Brain pericyte (primary cell): ENCODE results near the gene COL17A1.

Experiments
- DNase-seq: peaks from one replicate; pipeline ENCODE4 v3.0.0-alpha.2; 2012; ENCODE audit warnings: low read depth, low spot score

The COL17A1 gene

DNA sequence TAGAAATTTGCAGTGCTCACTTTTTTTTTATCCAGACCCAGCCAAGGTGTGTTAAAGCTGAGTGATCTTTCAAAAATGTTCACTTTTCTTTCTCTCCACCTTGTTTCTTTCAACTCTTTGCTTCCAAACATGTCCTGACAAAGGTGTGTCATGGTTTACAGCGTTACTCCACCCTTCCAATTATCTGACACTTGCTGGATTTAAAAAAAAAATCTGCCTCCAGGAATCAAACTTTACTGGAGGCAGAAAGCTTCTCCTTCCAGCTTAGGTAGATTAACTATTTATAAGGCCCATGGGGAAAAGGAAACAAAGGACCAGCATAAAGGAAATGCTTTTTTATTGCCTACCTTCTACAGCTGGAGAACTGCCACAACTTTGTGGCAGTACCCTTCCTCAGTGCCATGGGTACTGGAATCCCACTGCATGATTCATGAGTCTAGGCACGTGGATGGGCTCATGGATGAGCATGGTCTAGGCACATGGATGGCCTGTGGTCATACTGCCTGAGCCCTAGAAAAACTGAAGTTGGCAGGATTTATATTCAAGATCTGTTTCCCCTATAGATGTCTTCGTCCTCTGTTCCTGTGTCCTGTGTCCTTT lies at the start of gene COL17A1:
COL17A1 (minus strand) TSS at position 80 of the 600 bp plus-strand sequence. CDS start 5,207 bp downstream, outside the sequence.
- DNase-seq, result no peak

DNA sequence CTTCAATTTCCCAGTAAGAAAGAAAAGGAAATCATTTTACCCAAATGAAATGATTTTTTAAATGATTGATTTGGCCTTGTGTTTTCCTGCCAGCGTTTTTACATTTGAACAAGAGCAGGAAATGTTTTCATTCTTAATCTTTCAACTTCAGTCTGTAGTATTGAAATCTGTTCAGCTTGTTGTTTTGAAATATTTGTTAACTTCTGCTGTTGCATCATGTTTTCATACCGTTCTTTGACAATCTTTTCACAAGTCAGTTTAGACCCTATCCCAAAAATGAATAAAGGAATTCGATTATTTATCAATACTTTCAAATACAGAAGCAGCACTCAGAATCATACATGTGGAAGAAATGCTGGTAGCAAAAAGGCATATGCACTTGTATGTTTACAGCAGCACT lies 44.4 kb upstream of the COL17A1 start:
- no peak for DNase-seq

DNA sequence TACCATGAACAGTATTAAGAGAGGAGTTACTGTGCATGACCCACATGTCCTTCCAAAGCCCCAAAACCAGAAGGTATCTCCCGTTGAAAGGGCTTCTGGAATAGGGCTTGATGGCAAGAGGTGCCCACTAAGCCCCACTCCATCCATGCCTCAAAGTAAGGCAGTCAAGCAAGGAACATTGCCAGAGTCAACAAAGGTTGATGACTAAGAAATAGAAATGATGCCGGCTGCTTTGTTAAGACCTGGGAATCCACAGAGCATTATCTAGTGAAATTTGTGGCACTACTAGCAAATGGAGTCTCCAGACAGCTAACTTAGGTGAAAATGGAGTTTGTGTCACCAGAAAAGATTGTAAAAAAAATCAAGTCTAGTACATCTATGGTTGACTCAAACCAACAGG lies 42.5 kb upstream of the COL17A1 start:
- DNase-seq, result no peak

DNA sequence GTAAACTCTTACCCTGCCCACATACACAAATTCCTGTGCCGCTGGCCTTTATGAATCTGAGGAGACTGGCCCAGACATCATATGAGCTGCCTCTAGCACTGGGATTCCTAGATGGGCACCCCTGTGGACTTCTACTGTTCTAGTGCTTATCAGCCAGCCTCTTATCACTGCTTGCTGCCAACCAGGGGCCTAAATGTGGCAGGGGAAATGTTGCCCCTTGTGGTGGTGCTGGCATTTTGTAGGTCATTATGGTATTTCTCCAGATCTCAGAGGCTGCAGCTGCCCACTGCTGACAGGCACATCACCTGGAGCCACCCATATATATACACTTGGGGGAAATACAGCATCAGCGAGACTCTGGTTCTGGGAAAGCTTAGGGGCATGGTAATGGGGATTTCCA lies 41.7 kb upstream of the COL17A1 start:
- no peak for DNase-seq

DNA sequence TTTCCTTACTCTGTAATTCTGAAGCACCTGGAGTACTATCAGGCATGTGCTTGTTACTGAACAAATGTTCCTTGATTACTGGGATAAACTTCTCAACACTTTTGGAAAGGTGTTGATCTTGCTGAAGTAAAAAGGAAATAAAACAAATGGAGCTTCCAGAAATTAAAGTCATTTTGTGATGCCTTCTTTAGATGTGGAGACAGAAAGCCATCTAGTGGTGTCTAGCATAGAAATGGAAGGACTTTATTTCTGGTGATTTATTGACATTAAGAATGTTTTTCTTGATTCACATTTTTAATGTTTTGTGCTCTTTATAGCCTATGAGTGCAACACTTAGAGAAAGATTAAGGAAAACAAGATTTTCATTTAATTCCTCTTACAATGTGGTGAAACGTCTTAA lies 37.7 kb upstream of the COL17A1 start:
- DNase-seq, result no peak

DNA sequence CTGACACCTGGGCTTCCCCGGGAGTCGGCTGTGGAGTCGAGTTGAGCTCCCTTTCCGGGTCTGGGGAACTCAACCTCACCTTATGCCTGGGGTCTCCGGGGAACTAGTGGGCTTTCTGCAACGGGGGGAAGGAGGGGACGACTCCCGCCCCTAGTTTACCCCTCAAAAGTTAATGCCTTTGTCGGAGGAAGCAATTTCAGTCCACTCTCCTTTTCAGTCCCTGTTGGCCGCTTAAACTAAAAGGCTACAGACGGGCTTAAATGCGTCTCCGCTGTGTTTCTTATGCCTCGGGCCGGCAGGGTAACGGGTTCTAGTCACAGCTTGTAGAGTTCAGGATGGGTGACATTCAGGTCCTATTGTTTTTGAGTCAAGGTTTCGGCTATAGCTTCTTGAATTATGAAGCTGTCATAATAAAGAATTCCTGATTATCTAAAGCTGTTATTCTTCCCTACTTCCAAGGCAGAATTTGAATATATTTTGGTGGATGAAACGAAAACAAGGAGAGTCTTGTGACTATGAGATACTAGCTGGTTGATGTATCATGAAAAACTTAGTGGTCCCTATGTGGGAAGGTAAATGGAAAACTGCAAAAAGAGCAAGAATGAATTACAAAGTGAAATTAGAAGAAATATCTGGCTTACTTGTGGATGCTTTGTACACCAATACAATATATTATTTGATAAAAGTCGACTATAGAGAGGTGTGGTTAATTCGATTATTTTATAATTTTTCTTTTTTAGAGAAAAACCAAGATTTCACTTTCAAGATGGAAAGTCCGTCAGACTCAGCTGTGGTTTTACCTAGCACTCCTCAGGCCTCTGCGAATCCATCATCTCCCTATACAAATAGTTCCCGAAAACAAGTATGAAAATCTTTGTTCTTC lies 36.8 kb upstream of the COL17A1 start:
- no peak for DNase-seq

DNA sequence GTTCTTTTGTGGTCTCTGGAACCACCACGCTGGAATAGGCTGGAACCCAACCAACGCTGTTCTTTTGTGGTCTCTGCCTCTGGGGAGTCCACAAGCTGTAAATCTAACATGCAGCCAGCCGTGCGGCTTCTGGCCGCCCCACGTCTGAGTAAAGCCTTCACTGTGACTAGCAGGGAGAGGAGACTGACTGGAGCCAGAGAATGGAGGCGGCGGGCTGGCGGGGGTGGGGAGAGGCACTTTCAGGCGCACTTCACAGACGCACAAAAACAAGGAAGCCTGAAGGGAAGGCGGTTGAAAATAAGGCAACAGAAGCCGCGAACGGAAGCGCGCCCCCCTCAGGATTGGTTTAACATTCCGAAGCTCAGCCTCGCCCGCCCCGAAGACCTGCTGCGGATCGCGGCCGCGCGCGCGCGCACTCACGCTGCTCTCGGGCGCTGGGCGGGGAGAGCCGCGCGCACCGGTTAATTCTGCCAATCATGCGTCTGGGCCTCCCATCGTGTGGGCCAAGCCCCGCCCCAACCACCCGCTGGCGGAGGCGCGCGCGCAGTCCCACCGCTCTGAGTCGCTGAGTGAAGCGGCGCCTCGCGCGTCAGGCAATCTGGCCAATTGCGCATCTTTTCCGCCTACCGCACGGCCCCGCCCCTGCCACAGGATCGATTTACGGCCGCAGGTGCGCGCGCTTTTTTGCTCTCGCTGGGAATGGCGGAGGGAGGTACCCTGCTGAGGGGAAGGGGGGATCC lies 36.0 kb upstream of the COL17A1 start, which contains the start of gene SFR1:
SFR1 (plus strand) TSS at position 687 of the 740 bp plus-strand sequence; CDS start at position 700, 13 bp downstream.
- DNase-seq, result peak; percentile 97

DNA sequence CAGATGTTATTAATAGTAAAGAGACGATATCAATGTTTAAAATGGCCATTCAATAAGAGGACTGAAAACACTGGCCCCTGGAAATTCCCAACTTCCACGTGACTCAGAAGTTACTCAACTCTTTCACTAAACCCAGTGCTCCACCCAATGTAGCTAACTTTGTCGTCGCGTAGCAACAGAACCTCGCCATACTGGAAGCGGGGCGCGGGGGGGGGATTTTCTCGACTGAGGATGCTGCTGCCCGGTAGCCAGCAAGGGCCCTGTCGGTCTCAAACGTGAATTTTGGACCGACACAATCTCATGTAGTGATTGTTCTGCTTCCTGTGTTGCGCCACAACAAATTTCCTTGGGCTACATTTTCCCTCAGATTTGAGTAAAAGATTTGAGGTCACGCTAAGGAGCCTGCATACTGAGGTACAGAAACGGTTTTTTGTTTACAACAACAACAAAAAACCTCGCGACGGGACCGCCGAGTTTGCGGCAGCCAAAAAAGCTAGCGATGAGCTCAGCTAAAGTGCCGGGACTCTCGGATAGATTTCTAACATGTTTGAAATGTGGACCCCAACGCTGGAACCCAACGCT lies 35.3 kb upstream of the COL17A1 start:
- peak; percentile 63 for DNase-seq

DNA sequence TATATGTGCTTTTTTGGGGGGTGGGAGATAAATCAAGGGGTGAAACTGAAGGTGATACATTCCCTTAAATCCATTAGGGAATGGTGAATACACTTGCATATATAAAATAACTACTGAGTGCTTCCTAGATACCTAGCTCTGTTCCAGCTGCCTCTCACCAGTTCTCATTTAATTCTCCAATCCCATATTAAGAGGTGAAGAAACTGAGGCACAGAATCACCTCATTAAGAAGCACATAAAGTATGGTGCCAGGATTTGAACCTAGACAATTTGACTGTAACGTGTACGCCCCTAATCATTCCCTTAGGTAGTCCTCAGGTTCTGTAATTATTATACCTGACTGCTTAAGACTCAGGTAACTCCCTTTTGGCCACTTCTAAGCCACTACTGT lies 34.8 kb upstream of the COL17A1 start:
- DNase-seq, result no peak

DNA sequence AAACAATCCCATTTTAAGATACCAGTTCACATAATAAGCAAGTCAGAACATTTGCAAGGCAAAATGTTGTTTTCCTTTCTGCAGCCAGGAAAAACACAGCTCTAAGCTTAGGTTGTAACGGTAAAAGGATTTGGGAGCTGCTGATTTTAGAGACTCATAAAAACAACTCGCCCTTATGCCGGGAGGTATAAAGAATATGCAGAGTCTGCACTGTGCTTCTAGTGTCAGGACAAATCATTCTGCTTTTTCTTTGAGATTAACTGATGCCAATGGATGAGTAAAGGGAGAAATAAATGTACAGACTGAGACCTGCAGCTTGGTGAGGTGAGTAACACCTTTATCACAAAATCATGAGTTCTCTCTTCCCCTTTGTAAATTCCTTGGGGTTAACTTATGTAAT lies 34.3 kb upstream of the COL17A1 start:
- DNase-seq, result no peak

DNA sequence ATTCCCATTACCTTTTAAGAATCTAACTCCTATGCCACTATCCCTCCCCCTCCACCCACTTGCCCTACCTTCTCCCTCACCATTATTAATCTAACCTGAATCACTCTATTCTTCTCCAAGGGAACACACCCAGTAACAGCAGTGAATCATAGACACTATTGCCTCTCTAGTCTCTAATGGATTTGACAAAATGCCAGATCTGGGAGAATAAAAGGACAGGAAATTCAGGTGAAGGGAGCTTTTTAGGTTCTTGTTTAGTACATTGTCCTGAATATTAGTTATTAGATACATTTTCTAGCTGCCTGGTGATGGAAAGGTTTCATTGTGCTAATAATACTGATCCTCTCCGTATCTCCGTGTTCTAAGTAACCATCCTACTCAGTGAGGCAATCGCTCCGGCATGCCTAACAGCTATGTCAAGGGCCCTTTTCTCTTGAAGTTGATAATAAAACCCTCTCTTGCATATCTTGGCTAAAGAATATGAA lies 32.2 kb upstream of the COL17A1 start:
- no peak for DNase-seq

DNA sequence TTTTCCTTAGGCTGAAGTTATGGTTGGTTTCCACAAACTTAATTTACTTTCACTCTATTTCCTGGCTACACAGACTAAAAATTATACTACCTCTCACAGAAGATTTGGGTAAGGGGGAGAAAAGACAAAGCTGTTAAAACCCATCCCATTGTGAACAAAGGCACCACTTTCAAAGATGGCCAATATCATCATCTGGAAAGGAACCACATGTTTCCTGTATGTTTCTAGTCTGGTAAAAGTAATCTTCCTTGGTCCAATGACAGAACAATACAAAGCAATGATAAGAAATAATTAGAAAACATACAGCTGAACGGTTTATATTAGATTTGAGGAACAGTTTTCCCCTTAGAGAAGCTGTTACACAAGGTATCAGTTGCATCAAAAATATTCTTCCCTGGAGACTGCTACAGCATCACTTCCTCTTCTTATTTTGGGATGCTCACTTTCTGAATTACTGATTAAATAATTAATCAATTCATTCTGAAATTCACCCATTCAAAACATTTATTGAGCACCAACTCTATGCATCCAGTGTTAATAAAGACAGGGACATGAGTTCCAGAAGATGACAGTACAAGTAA lies 27.8 kb upstream of the COL17A1 start:
- DNase-seq, result no peak

DNA sequence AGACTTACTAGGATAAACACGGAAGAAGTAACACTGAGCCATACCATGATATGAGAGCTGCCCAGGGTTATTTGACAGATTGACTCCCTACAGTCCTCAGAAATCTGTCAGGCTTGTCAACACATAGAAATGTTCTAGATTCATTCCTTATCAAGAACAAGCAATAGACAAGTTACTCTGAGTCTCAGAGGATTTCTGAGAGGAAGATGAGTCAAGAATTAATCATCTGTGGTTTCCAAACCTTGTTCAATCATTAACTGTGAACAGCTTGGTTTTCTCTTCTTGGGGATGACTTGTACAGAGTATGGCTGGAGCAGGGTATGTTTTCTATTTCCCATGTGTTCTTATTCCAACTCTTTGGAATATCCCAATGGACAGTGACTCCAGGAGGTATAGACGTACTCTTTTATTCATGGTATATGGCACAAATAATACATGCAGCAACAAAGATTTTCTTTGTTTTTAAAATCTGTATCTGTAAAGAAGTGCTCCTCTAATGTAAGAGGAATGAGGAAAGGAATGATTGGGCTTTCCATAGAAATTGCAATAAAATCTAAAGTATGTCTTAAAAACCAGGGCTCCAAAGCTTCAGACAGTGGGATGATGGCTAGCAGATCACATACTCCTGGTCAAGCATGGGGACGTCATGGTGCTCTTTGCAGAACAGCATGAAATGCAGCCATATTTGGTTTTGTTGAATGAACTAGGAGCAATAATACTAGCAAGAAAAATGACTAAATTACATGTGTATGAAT lies 24.4 kb upstream of the COL17A1 start:
- no peak for DNase-seq

DNA sequence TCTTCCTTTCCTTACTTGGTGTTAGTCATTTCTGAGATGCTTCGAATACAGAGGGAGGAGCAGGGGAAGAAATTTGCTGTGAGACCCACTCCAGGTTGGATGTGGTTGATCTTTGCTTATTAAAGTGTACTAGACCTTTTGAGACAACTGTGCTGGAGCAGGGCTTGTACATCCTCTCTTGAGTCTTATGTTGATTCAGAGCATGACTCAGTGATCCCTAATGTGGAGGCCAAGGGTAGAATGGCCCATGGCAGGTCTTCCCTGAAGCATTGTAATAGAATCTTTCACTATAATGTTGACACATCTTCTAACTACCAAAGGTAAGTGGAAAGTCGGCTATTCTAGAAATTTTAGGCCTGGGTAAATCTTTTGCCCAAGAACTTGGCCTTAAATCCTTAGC lies 19.2 kb upstream of the COL17A1 start:
- DNase-seq, result no peak

DNA sequence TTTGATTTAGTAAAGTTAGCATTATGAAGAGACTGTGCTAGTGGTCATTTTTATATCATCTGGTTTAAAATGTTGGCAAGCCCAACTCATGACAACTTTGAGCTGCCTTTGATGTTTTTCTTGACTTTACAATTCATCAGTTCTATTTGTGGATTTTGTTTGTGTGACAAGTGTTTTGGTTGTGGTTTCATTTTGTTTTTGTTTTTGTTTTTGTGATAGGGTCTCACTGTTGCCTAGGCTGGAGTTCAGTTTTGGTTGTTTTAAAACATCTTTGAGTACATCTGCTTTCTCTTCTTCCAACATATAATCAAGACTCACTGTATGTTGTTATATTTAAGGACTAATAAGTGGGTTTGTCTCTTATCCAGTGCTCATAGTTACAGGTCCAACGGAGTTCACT lies 18.7 kb upstream of the COL17A1 start:
- DNase-seq, result no peak

DNA sequence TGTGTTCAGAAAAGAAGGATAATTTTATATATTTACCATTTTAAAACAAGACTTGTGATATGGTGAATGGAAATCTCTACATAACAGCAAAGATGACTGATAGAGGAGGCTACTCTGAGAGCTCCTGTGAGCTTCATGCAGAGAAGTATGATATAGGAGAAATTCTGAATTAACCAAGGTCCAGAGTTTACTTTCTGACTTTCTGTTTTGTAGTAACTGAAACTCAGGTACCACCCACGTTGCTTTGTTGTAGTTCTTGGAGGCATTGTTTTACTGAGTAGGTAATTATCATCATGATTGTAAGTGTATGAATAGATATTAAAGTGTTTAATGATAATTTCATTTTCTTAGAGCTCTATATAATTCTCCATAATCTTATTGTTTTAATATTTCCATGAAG lies 18.3 kb upstream of the COL17A1 start:
- no peak for DNase-seq

DNA sequence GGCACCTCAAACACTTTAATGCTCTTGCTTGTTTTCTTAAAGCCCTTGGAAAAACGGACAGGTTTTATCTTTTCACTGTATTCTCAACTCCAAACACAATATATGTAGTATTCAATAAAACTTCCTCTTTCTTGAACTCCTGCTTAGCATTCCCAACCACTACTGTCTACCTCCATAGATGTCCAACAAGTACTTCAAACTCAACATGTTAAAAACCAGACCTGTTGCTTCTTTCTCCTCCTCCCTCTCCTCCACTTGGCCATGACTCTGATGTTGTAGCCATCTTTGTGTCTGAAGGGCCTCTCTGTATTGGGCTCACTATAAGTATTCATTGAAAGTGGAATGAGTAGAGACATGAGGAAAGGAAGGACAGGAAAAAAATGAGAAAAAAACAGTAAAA lies 16.2 kb upstream of the COL17A1 start:
- DNase-seq, result no peak

DNA sequence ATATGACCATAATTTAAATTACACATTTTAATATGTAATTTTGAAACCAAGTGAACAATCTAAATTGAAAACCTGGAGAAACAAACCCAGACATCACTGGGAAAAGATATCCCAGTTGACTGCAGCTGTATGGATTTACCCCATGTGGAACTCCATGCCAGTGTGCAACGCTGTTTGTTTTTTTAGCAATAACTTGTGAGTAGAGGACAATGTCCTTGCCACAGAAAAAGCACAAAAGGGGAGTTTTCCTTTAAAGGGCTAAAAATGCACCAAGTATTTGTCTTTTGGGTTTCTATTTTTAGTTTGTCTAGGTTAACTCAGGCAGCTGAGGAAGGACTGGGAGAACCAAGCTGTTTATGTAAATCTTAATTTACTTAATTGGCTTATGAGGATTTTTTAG lies 15.1 kb upstream of the COL17A1 start:
- DNase-seq, result no peak

DNA sequence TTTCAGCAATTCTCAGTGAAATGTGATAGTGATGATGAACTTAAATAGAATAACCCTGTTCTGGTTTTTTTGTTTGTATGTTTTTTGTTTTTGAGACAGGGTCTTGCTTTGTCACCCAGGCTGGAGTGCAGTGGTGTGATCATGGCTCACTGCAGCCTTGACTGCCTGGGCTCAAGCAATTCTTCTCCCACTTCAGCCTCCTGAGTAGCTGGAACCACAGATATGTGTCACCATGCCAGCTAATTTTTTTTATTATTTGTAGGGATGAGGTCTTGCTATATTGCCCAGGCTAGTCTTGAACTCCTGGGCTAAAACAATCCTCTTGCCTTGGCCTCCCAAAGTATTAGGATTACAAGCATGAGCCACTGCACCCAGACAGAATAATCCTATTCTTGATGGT lies 14.3 kb upstream of the COL17A1 start:
- no peak for DNase-seq

DNA sequence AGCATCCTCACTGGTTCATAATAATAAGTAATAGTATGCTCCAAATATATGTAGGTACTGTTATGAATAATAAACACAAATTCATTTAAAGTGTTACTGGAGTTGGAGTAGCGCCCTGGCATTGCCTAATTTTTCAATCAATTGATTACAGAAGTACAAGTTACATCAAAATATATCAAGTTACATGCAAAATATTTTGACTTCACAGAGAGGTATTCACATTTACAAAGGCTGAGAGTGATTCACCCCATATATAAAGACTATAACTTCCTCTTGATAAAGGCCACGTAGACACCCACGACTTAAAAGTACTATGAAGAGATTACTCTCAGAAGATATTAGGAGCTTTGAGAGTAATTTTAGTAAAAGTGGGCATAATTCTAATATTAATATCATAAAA lies 13.6 kb upstream of the COL17A1 start:
- DNase-seq, result no peak
